ENCODE measurements around the gene NUDT19. TPM values are rescaled to one million over a fixed set of nuclear protein-coding genes. Genes with fewer than 3 reads are reported as not detected.

Gene NUDT19
- total and polyA plus RNA-seq, 2 donors (not counting 3 experiments of a cell fraction or from before 2014, with no cell fraction given), result 6.6 to 14.0 TPM

GRCh38 chr19:32652894-32653598, 38.6 kb upstream of the NUDT19 start:
- Histone ChIP-seq H3K4me3 (replicated peaks in 1 of 3; ENCODE audit: insufficient read depth in 1 of 3, low read depth in 1 of 3, low read length in 3 of 3) (no peak overlapping the region), H4K20me1 (replicated peaks; ENCODE audit: control insufficient read depth, extremely low read depth, insufficient read depth, low read length) (no peaks in the 10 kb centered on the region), H3K9me3 (replicated peaks; ENCODE audit: control insufficient read depth, insufficient read depth, low read length) (no peaks in the 10 kb centered on the region), H3K4me2 (ENCODE audit: insufficient read depth, low read length) (no peak overlapping the region), H3K9me1 (replicated peaks; ENCODE audit: control insufficient read depth, extremely low read depth, insufficient read depth, low read length) (no peaks in the 10 kb centered on the region), H3K9ac (replicated peaks; ENCODE audit: extremely low read depth, insufficient read depth, low read length) (no peak overlapping the region), H3K79me2 (ENCODE audit: control insufficient read depth, insufficient read depth, low read length) (no peaks in the 10 kb centered on the region), H3K36me3 (ENCODE audit: control insufficient read depth in 2 of 2, extremely low read depth in 1 of 2, insufficient read depth in 2 of 2, low read length in 2 of 2) (peaks cover 0 to 8% of the 10 kb centered on the region in 2 experiments), H2AFZ (ENCODE audit: low read depth, low read length) (no peak overlapping the region), H3K27me3 (ENCODE audit: control insufficient read depth in 2 of 2, insufficient read depth in 2 of 2, low read length in 2 of 2) (no peaks in the 10 kb centered on the region), H3K4me1 (ENCODE audit: control insufficient read depth, extremely low read depth, insufficient read depth, low read length) (no peaks in the 10 kb centered on the region), H3K27ac (ENCODE audit: insufficient read depth, low read depth, low read length) (no peak overlapping the region)
- ChIA-PET CTCF (no interaction called here), POLR2A (no interaction called here)
- FAIRE-seq (no peak), DNase-seq (ENCODE audit: low read depth, low spot score) (peak; percentile 53)
- TF ChIP-seq JUN (IDR thresholded peaks at IDR 0.05; ENCODE audit: borderline replicate concordance, insufficient read depth, insufficient read length, low read depth), result no peak
- no peak for TF ChIP-seq MAX (IDR thresholded peaks at IDR 0.05; ENCODE audit: insufficient read depth, insufficient read length)
- no peak for TF ChIP-seq GATA2 (IDR thresholded peaks at IDR 0.05; ENCODE audit: insufficient read depth, insufficient read length, low read depth, low read length)
- TF ChIP-seq POLR2A (IDR thresholded peaks at IDR 0.05; ENCODE audit: low read depth, low read length), result no peak
- intact Hi-C loops (cut with micrococcal nuclease) (no loop called here), dilution Hi-C loops (cut with MboI; ENCODE audit: extremely low pct_ligation_motif_present, low sequenced_read_pairs) (no loop called here)
- BruUV-seq (replicated peaks), result no TSS peak

- no peak overlapping the region for H3K4me3 ChIP-seq (replicated peaks in 1 of 3; ENCODE audit: insufficient read depth in 1 of 3, low read depth in 1 of 3, low read length in 3 of 3)
- no peaks in the 10 kb centered on the region for H3K9me1 ChIP-seq (replicated peaks; ENCODE audit: control insufficient read depth, extremely low read depth, insufficient read depth, low read length)
- H3K4me2 ChIP-seq (ENCODE audit: insufficient read depth, low read length), result no peak overlapping the region
- H3K27ac ChIP-seq (ENCODE audit: insufficient read depth, low read depth, low read length), result no peak overlapping the region
- no peak overlapping the region for H2AFZ ChIP-seq (ENCODE audit: low read depth, low read length)
- intact Hi-C loops (cut with micrococcal nuclease), result no loop called here
- DNase-seq (ENCODE audit: low read depth, low spot score), result no peak
- H3K4me1 ChIP-seq (ENCODE audit: control insufficient read depth, extremely low read depth, insufficient read depth, low read length), result no peaks in the 10 kb centered on the region
- H3K27me3 ChIP-seq (ENCODE audit: control insufficient read depth in 2 of 2, insufficient read depth in 2 of 2, low read length in 2 of 2), result no peaks in the 10 kb centered on the region
- POLR2A ChIA-PET, result no interaction called here
- H3K9me3 ChIP-seq (replicated peaks; ENCODE audit: control insufficient read depth, insufficient read depth, low read length), result no peaks in the 10 kb centered on the region
- H3K36me3 ChIP-seq (ENCODE audit: control insufficient read depth in 2 of 2, extremely low read depth in 1 of 2, insufficient read depth in 2 of 2, low read length in 2 of 2), result peaks cover 0 to 10% of the 10 kb centered on the region in 2 experiments
- no peaks in the 10 kb centered on the region for H4K20me1 ChIP-seq (replicated peaks; ENCODE audit: control insufficient read depth, extremely low read depth, insufficient read depth, low read length)
- no peak for FAIRE-seq
- CTCF ChIA-PET, result no interaction called here
- dilution Hi-C loops (cut with MboI; ENCODE audit: extremely low pct_ligation_motif_present, low sequenced_read_pairs), result no loop called here
- TF ChIP-seq MAX (IDR thresholded peaks at IDR 0.05; ENCODE audit: insufficient read depth, insufficient read length) (no peak), MYC (IDR thresholded peaks at IDR 0.05; ENCODE audit: low read depth, low read length) (no peak), POLR2A (IDR thresholded peaks at IDR 0.05; ENCODE audit: low read depth, low read length) (no peak), JUN (IDR thresholded peaks at IDR 0.05; ENCODE audit: borderline replicate concordance, insufficient read depth, insufficient read length, low read depth) (no peak), POLR2AphosphoS5 (IDR thresholded peaks at IDR 0.05; ENCODE audit: insufficient read depth, low read depth, low read length) (no peak), FOS (IDR thresholded peaks at IDR 0.05; ENCODE audit: borderline replicate concordance, insufficient read depth, low read length) (no peak), CTCF (IDR thresholded peaks at IDR 0.05; ENCODE audit: extremely low read depth in 1 of 2, insufficient read depth in 1 of 2, low read depth in 1 of 2, low read length in 2 of 2) (no peak), EZH2 (IDR thresholded peaks at IDR 0.05; ENCODE audit: borderline replicate concordance, low read depth, low read length, severe bottlenecking) (no peak), GATA2 (IDR thresholded peaks at IDR 0.05; ENCODE audit: insufficient read depth, insufficient read length, low read depth, low read length) (no peak)
- H3K9ac ChIP-seq (replicated peaks; ENCODE audit: extremely low read depth, insufficient read depth, low read length), result no peak overlapping the region
- no peaks in the 10 kb centered on the region for H3K79me2 ChIP-seq (ENCODE audit: control insufficient read depth, insufficient read depth, low read length)
- BruUV-seq (replicated peaks), result no TSS peak
Measured at GRCh38 chr19:32653599-32653915, 38.1 kb upstream of the NUDT19 start.
